Smooth muscle cell (in vitro differentiated cells): ENCODE results near the gene FAM217B. TPM values are rescaled to one million over a fixed set of nuclear protein-coding genes. Genes with fewer than 3 reads are reported as not detected.

Source experiments
- DNase-seq: peaks from one replicate; lab custom pipeline; 2025; ENCODE audit not compliant: unreplicated experiment; lab: John Stamatoyannopoulos, UW
- H2AFZ ChIP-seq: fragments of 200-600 bp; sonication (generic); 2 replicates; pipeline ENCODE4 v1.6.0; 2016; ENCODE audit warnings: antibody characterized with exemption, low read depth, mild to moderate bottlenecking
- H3F3A ChIP-seq: fragments of 200-600 bp; sonication (generic); 2 replicates; pipeline ENCODE4 v1.6.0; 2017; ENCODE audit warnings: antibody characterized with exemption, low read depth
- H3K27ac ChIP-seq: fragments of 200-600 bp; sonication (generic); 2 replicates; pipeline ENCODE4 v1.5.1; 2016; ENCODE audit warnings: low read depth, mild to moderate bottlenecking
- H3K27me3 ChIP-seq: fragments of 200-600 bp; sonication (generic); 2 replicates; pipeline ENCODE4 v1.6.1; 2016; ENCODE audit warnings: low read depth, mild to moderate bottlenecking
- H3K36me3 ChIP-seq: fragments of 200-600 bp; sonication (generic); 2 replicates; pipeline ENCODE4 v1.5.1; 2016; ENCODE audit warnings: low read depth
- H3K4me1 ChIP-seq: fragments of 200-600 bp; sonication (generic); 2 replicates; pipeline ENCODE4 v1.5.1; 2016; ENCODE audit warnings: low read depth
- H3K4me2 ChIP-seq: fragments of 200-600 bp; sonication (generic); 2 replicates; pipeline ENCODE4 v1.6.0; 2016; ENCODE audit warnings: mild to moderate bottlenecking
- H3K4me3 ChIP-seq: fragments of 200-600 bp; sonication (generic); 2 replicates; pipeline ENCODE4 v1.5.1; 2016; ENCODE audit warnings: mild to moderate bottlenecking
- H3K79me2 ChIP-seq: fragments of 200-600 bp; sonication (generic); 2 replicates; pipeline ENCODE4 v1.6.0; 2016; ENCODE audit warnings: low read depth, mild to moderate bottlenecking
- H3K9ac ChIP-seq: fragments of 200-600 bp; sonication (generic); 2 replicates; pipeline ENCODE4 v1.6.0; 2016; ENCODE audit warnings: low read depth
- H3K9me3 ChIP-seq: fragments of 200-600 bp; sonication (generic); replicated peaks from 2 replicates; pipeline ENCODE4 v1.5.1; 2016; ENCODE audit warnings: low read depth
- H4K20me1 ChIP-seq: fragments of 200-600 bp; sonication (generic); 2 replicates; pipeline ENCODE4 v1.6.0; 2016; ENCODE audit warnings: low read depth
- CTCF ChIP-seq: fragments of 200-600 bp; sonication (generic); IDR thresholded peaks from 2 replicates; pipeline ENCODE4 v1.5.1; 2017; ENCODE audit warnings: borderline replicate concordance, mild to moderate bottlenecking, antibody characterized with exemption; ENCODE audit not compliant: insufficient read depth, poor library complexity, severe bottlenecking
- WGBS: methylation state at CpG from one replicate; pipeline ENCODE4 v1.1.7; 2016; ENCODE audit warnings: low lambda C conversion rate; 5-methylcytosine and 5-hydroxymethylcytosine counted together
- polyA plus RNA-seq: library from polyadenylated mRNA; unstranded; fragments of >200 nt; fragmentation: Nextera tagmentation; extraction: Ambion mirVana; gene quantifications from 2 replicates; pipeline ENCODE4 v1.2.1, GENCODE V29; 2016
- total RNA-seq: library from RNA; depleted of rRNA; stranded (reverse); fragments of >200 nt; gene quantifications from 2 replicates; pipeline ENCODE4 v1.2.3, GENCODE V29; 2014

The FAM217B gene
- total and polyA plus RNA-seq, 2 experiments from 2014 or later, result 7.7 to 14.2 TPM

GRCh38 chr20:59987135-59987534 is 46.9 kb downstream of the FAM217B start:
- no peak for TF ChIP-seq CTCF
- no peak for DNase-seq
- Histone ChIP-seq H3K4me2 (no peak overlapping the region), H3K4me3 (no peak overlapping the region), H3K4me1 (no peaks in the 10 kb centered on the region), H3F3A (no peaks in the 10 kb centered on the region), H4K20me1 (no peaks in the 10 kb centered on the region), H3K27me3 (no peaks in the 10 kb centered on the region), H3K9me3 (no peaks in the 10 kb centered on the region), H3K9ac (no peak overlapping the region), H3K36me3 (no peaks in the 10 kb centered on the region), H3K27ac (no peak overlapping the region), H3K79me2 (no peaks in the 10 kb centered on the region), H2AFZ (no peak overlapping the region)
- WGBS, result 71% methylated on average over 7 of the region's 7 CpGs

- TF ChIP-seq CTCF, result no peak
- WGBS, result 59% methylated on average over 5 of the region's 5 CpGs
- DNase-seq, result no peak
- Histone ChIP-seq H3K4me1 (no peaks in the 10 kb centered on the region), H3K9me3 (no peaks in the 10 kb centered on the region), H2AFZ (no peak overlapping the region), H3K4me2 (no peak overlapping the region), H3F3A (no peaks in the 10 kb centered on the region), H3K79me2 (no peaks in the 10 kb centered on the region), H4K20me1 (no peaks in the 10 kb centered on the region), H3K27ac (no peak overlapping the region), H3K4me3 (no peak overlapping the region), H3K36me3 (no peaks in the 10 kb centered on the region), H3K27me3 (no peaks in the 10 kb centered on the region), H3K9ac (no peak overlapping the region)
These were observed 48.0 kb downstream of the FAM217B start for GRCh38 chr20:59988141-59988540.

- 73% methylated on average over 4 of the region's 4 CpGs for WGBS
- no peak overlapping the region for H3K9ac ChIP-seq
- TF ChIP-seq CTCF, result no peak
These were observed 52.4 kb downstream of the FAM217B start for GRCh38 chr20:59992526-59993084.

More at GRCh38 chr20:59992526-59993084, 52.4 kb downstream of the FAM217B start:
- Histone ChIP-seq H3K9me3 (no peaks in the 10 kb centered on the region), H3K4me3 (no peak overlapping the region), H4K20me1 (no peaks in the 10 kb centered on the region), H3K4me1 (no peaks in the 10 kb centered on the region), H3K79me2 (no peaks in the 10 kb centered on the region), H3F3A (no peaks in the 10 kb centered on the region), H3K36me3 (no peaks in the 10 kb centered on the region), H3K27ac (no peak overlapping the region), H2AFZ (no peak overlapping the region), H3K4me2 (no peak overlapping the region), H3K27me3 (no peaks in the 10 kb centered on the region)
- no peak for DNase-seq
